OCI-LY7 (cell line): ENCODE measurements around the gene IFI6. TPM values are rescaled to one million over a fixed set of nuclear protein-coding genes. Genes with fewer than 3 reads are reported as not detected.

Source experiments
- BruUV-seq: library from RNA; stranded (reverse); fragments of 400-500 nt; replicated peaks from 2 replicates; lab custom pipeline; 2021; lab: Mats Ljungman, UMichigan
- CTCF ChIA-PET: fragments of 300-600 bp; sonication (Branson Sonifier 250); formaldehyde crosslinking; loops from one replicate; lab custom pipeline; 2022; ENCODE audit warnings: antibody characterized with exemption; ENCODE audit not compliant: unreplicated experiment; lab: Charles Lee
- POLR2A ChIA-PET: fragments of 300-600 bp; sonication (Branson Sonifier 250); formaldehyde crosslinking; loops from one replicate; lab custom pipeline; 2022; ENCODE audit warnings: antibody characterized with exemption; lab: Charles Lee
- DNase-seq: peaks from one replicate; pipeline ENCODE4 v3.0.0-alpha.2; 2015; ENCODE audit warnings: low spot score
- H2AFZ ChIP-seq: fragments of 200-600 bp; sonication (generic), shearing (Covaris generic); 2 replicates; pipeline ENCODE4 v1.6.1; 2014; ENCODE audit warnings: mild to moderate bottlenecking, antibody characterized with exemption, low read length, moderate library complexity
- H3K27ac ChIP-seq: fragments of 200-600 bp; sonication (generic); 2 replicates; pipeline ENCODE4 v1.5.1; 2014; ENCODE audit warnings: mixed run types, low read depth, mild to moderate bottlenecking, moderate library complexity, low read length, inconsistent platforms; ENCODE audit not compliant: poor library complexity, severe bottlenecking
- H3K36me3 ChIP-seq: fragments of 200-600 bp; sonication (generic); 2 replicates; pipeline ENCODE4 v1.6.1; 2014; ENCODE audit warnings: mild to moderate bottlenecking, antibody characterized with exemption, low read length, moderate library complexity, mixed read lengths; ENCODE audit not compliant: insufficient read depth
- H3K4me1 ChIP-seq: fragments of 200-600 bp; sonication (generic); 2 replicates; pipeline ENCODE4 v1.5.1; 2014; ENCODE audit warnings: mild to moderate bottlenecking, low read length; ENCODE audit not compliant: insufficient read depth, poor library complexity, severe bottlenecking
- H3K4me2 ChIP-seq: fragments of 200-600 bp; sonication (generic); 2 replicates; pipeline ENCODE4 v1.6.1; 2014; ENCODE audit warnings: mild to moderate bottlenecking, low read length
- H3K4me3 ChIP-seq: fragments of 200-600 bp; sonication (generic); 2 replicates; pipeline ENCODE4 v1.5.1; 2014; ENCODE audit warnings: mild to moderate bottlenecking, low read depth, low read length; ENCODE audit not compliant: poor library complexity, severe bottlenecking
- H3K79me2 ChIP-seq: fragments of 200-600 bp; sonication (generic); 2 replicates; pipeline ENCODE4 v1.6.1; 2016; ENCODE audit warnings: low read depth, mild to moderate bottlenecking, low read length, moderate library complexity, mixed read lengths; ENCODE audit not compliant: insufficient read depth
- H3K9me2 ChIP-seq: fragments of 200-600 bp; sonication (generic); 2 replicates; pipeline ENCODE4 v1.6.1; 2016; ENCODE audit warnings: mild to moderate bottlenecking, low read length, mixed read lengths; ENCODE audit not compliant: insufficient read depth
- H3K9me3 ChIP-seq: fragments of 200-600 bp; sonication (generic); 2 replicates; pipeline ENCODE4 v1.6.1; 2014; ENCODE audit warnings: mild to moderate bottlenecking, mixed run types, low read length, mixed read lengths
- H4K20me1 ChIP-seq: fragments of 200-600 bp; sonication (generic); 2 replicates; pipeline ENCODE4 v1.6.1; 2014; ENCODE audit warnings: mild to moderate bottlenecking, antibody characterized with exemption, low read length, moderate library complexity, mixed read lengths; ENCODE audit not compliant: insufficient read depth
- CTCF ChIP-seq: fragments of 200-600 bp; sonication (generic); conservative IDR thresholded peaks from 2 replicates; pipeline ENCODE4 v1.5.1; 2014; ENCODE audit warnings: mild to moderate bottlenecking, antibody characterized with exemption, low read length, moderate library complexity, mixed read lengths
- EZH2phosphoT487 ChIP-seq: fragments of 200-600 bp; sonication (generic); IDR thresholded peaks from 2 replicates; pipeline ENCODE4 v1.6.1; 2018; ENCODE audit warnings: low read depth, borderline replicate concordance, mild to moderate bottlenecking, mixed run types, antibody characterized with exemption, low read length, moderate library complexity, mixed read lengths
- intact Hi-C: fragments of 100-400 bp; cut with micrococcal nuclease; formaldehyde crosslinking; loops from one replicate; pipeline ENCODE4 v1.10.0; 2022; ENCODE audit not compliant: unreplicated experiment
- total RNA-seq, 2 experiments: library from RNA; depleted of rRNA in 1 of 2; stranded (reverse); fragments of >200 nt in 1 of 2; shearing (Covaris generic) in 1 of 2; gene quantifications; 2 replicates each; pipeline ENCODE4 v1.2.3, GENCODE V29; 2014 to 2022

Gene IFI6
- total RNA-seq, 2 experiments from 2014 or later, result 6.0 to 7.7 TPM

GRCh38 chr1:27658951-27659496 is 13.0 kb downstream of the IFI6 start:
- peaks cover 55% of the 10 kb centered on the region for H3K4me1 ChIP-seq
- CTCF ChIA-PET, result interaction anchor here (1.0 kb wide), 1 partner anchor 52 kb away, joined by 3 read pairs; no protein-coding TSS in a partner anchor
- POLR2A ChIA-PET, result interaction anchor here (0.9 kb wide), 1 partner anchor 45 kb away, joined by 3 read pairs; no protein-coding TSS in a partner anchor
- H3K4me2 ChIP-seq, result peak overlapping the region; percentile 82
- H3K9me3 ChIP-seq, result no peaks in the 10 kb centered on the region
- no TSS peak for BruUV-seq
- H3K79me2 ChIP-seq, result no peaks in the 10 kb centered on the region
- TF ChIP-seq CTCF (0 out of 2 replicates have a peak, but pooled peaks have one; percentile 23), EZH2phosphoT487 (no peak)
- H2AFZ ChIP-seq, result peak overlapping the region; percentile 47; the same call in 1 of the 2 replicates
- DNase-seq, result peak; percentile 52
- H3K4me3 ChIP-seq, result peak overlapping the region; percentile 69
- intact Hi-C loops, result no loop called here
- H3K9me2 ChIP-seq, result no peaks in the 10 kb centered on the region
- H4K20me1 ChIP-seq, result no peaks in the 10 kb centered on the region
- peak overlapping the region; percentile 80 for H3K27ac ChIP-seq
- no peaks in the 10 kb centered on the region for H3K36me3 ChIP-seq

GRCh38 chr1:27656157-27656893 is 15.7 kb downstream of the IFI6 start:
- TF ChIP-seq EZH2phosphoT487 (no peak), CTCF (peak; percentile 64)
- CTCF ChIA-PET, result interaction anchor here (0.8 to 0.9 kb wide), 2 partner anchors 42 to 50 kb away, joined by 3 read pairs; no protein-coding TSS in a partner anchor
- Histone ChIP-seq H3K36me3 (no peaks in the 10 kb centered on the region), H3K4me3 (no peak overlapping the region), H3K27ac (no peak overlapping the region), H3K79me2 (no peaks in the 10 kb centered on the region), H3K4me2 (no peak overlapping the region), H4K20me1 (no peaks in the 10 kb centered on the region), H2AFZ (no peak overlapping the region), H3K9me2 (no peaks in the 10 kb centered on the region), H3K4me1 (peaks cover 31% of the 10 kb centered on the region), H3K9me3 (no peaks in the 10 kb centered on the region)
- intact Hi-C loops, result no loop called here
- POLR2A ChIA-PET, result interaction anchor here (0.6 kb wide), 1 partner anchor 686 kb away, joined by 5 read pairs; no protein-coding TSS in a partner anchor
- DNase-seq, result peak; percentile 58
- no TSS peak for BruUV-seq
